Measurements from ENCODE around the gene PPP1R9A. TPM values are rescaled to one million over a fixed set of nuclear protein-coding genes. Genes with fewer than 3 reads are reported as not detected.

The PPP1R9A gene
- polyA plus RNA-seq, 1 donor (not counting 4 experiments of a cell fraction or from before 2014, with no cell fraction given) = 0.01 TPM

DNA sequence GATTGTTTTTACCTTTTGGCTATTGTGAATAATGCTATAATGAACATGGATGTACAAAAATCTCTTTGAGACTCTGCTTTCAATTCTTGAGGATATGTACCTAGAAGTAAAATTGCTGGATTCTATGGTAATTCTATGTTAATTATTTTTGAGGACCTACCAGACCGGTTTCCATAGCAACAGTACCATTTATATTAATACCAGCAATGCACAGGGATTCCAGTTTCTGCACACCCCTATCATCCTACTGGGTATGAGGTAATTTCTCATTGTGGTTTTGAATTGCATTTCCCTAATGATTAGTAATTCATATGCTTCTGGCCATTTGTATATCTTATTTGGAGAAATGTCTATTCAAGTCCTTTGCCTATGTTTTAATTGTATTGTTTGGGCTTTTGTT is 9.9 kb upstream of the PPP1R9A start:
- Histone ChIP-seq H3K9me3 (ENCODE audit: control insufficient read depth, low read depth, low read length) (no peaks in the 10 kb centered on the region), H3K27ac (ENCODE audit: control insufficient read depth, insufficient read depth, low read length) (no peak overlapping the region), H3K4me1 (ENCODE audit: control insufficient read depth, extremely low read depth, insufficient read depth, low read length) (no peaks in the 10 kb centered on the region), H3K9ac (ENCODE audit: control insufficient read depth, extremely low read depth, insufficient read depth, low read length) (no peak overlapping the region), H3K9me1 (ENCODE audit: control insufficient read depth, extremely low read depth, insufficient read depth, low read length) (no peaks in the 10 kb centered on the region), H3K4me3 (ENCODE audit: control insufficient read depth in 2 of 3, extremely low read depth in 1 of 3, insufficient read depth in 2 of 3, low read depth in 1 of 3, low read length in 3 of 3) (no peak overlapping the region), H3K4me2 (ENCODE audit: control insufficient read depth, extremely low read depth, insufficient read depth, low read depth, low read length) (no peak overlapping the region), H4K20me1 (ENCODE audit: control insufficient read depth, extremely low read depth, insufficient read depth, low read length) (no peaks in the 10 kb centered on the region), H2AFZ (ENCODE audit: control insufficient read depth, low read length) (no peak overlapping the region), H3K79me2 (ENCODE audit: control insufficient read depth, insufficient read depth, low read length) (no peaks in the 10 kb centered on the region), H3K27me3 (ENCODE audit: control insufficient read depth, extremely low read depth, insufficient read depth, low read length) (no peaks in the 10 kb centered on the region), H3K36me3 (ENCODE audit: control insufficient read depth in 2 of 2, extremely low read depth in 1 of 2, insufficient read depth in 2 of 2, low read length in 2 of 2) (no peaks in the 10 kb centered on the region)
- DNase-seq (ENCODE audit: low read depth, low spot score) (no peak), FAIRE-seq (no peak)
- no peak for TF ChIP-seq EZH2 (IDR thresholded peaks at IDR 0.05; ENCODE audit: low read length)
- TF ChIP-seq, protein P1, sequence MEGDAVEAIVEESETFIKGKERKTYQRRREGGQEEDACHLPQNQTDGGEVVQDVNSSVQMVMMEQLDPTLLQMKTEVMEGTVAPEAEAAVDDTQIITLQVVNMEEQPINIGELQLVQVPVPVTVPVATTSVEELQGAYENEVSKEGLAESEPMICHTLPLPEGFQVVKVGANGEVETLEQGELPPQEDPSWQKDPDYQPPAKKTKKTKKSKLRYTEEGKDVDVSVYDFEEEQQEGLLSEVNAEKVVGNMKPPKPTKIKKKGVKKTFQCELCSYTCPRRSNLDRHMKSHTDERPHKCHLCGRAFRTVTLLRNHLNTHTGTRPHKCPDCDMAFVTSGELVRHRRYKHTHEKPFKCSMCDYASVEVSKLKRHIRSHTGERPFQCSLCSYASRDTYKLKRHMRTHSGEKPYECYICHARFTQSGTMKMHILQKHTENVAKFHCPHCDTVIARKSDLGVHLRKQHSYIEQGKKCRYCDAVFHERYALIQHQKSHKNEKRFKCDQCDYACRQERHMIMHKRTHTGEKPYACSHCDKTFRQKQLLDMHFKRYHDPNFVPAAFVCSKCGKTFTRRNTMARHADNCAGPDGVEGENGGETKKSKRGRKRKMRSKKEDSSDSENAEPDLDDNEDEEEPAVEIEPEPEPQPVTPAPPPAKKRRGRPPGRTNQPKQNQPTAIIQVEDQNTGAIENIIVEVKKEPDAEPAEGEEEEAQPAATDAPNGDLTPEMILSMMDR (optimal IDR thresholded peaks at IDR 0.05 in 1 of 3, IDR thresholded peaks at IDR 0.05 in 1 of 3, conservative IDR thresholded peaks at IDR 0.05 in 1 of 3; ENCODE audit: extremely low read depth in 1 of 3, insufficient read depth in 2 of 3, low read length in 3 of 3) = no peak
- dilution Hi-C loops (cut with MboI; ENCODE audit: extremely low pct_ligation_motif_present, low sequenced_read_pairs) = no loop called here

DNA sequence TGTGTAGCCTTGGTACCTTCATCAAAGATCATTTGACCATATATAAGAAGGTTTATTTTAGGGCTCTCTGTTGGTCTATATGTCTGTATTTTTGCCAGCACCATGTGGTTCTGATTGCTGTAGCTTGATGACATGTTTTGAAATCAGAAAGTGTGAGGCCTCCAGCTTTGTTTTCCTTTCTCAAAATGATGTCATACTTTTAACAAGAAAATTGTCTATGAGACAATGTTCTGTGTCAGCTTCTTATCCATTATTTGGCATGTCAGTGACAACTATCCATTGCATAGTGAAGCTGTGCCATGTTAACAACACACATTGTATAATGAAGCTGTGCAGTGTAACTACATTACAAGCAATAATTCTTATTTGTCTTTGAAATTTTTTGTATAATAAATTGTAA is 9.1 kb upstream of the PPP1R9A start:
- Histone ChIP-seq H3K9me1 (ENCODE audit: control insufficient read depth, extremely low read depth, insufficient read depth, low read length) (no peaks in the 10 kb centered on the region), H3K9me3 (ENCODE audit: control insufficient read depth, low read depth, low read length) (no peaks in the 10 kb centered on the region), H3K9ac (ENCODE audit: control insufficient read depth, extremely low read depth, insufficient read depth, low read length) (no peak overlapping the region), H3K79me2 (ENCODE audit: control insufficient read depth, insufficient read depth, low read length) (no peaks in the 10 kb centered on the region), H3K4me1 (ENCODE audit: control insufficient read depth, extremely low read depth, insufficient read depth, low read length) (no peaks in the 10 kb centered on the region), H4K20me1 (ENCODE audit: control insufficient read depth, extremely low read depth, insufficient read depth, low read length) (no peaks in the 10 kb centered on the region), H3K27ac (ENCODE audit: control insufficient read depth, insufficient read depth, low read length) (no peak overlapping the region), H3K4me3 (ENCODE audit: control insufficient read depth in 2 of 3, extremely low read depth in 1 of 3, insufficient read depth in 2 of 3, low read depth in 1 of 3, low read length in 3 of 3) (no peak overlapping the region), H3K36me3 (ENCODE audit: control insufficient read depth in 2 of 2, extremely low read depth in 1 of 2, insufficient read depth in 2 of 2, low read length in 2 of 2) (no peaks in the 10 kb centered on the region), H2AFZ (ENCODE audit: control insufficient read depth, low read length) (no peak overlapping the region), H3K4me2 (ENCODE audit: control insufficient read depth, extremely low read depth, insufficient read depth, low read depth, low read length) (no peak overlapping the region), H3K27me3 (ENCODE audit: control insufficient read depth, extremely low read depth, insufficient read depth, low read length) (no peaks in the 10 kb centered on the region)
- dilution Hi-C loops (cut with MboI; ENCODE audit: extremely low pct_ligation_motif_present, low sequenced_read_pairs) = no loop called here
- DNase-seq (ENCODE audit: low read depth, low spot score) (no peak), FAIRE-seq (no peak)
- TF ChIP-seq EZH2 (IDR thresholded peaks at IDR 0.05; ENCODE audit: low read length) = no peak
- TF ChIP-seq, protein P1 (optimal IDR thresholded peaks at IDR 0.05 in 1 of 3, IDR thresholded peaks at IDR 0.05 in 1 of 3, conservative IDR thresholded peaks at IDR 0.05 in 1 of 3; ENCODE audit: extremely low read depth in 1 of 3, insufficient read depth in 2 of 3, low read length in 3 of 3) = no peak

All from keratinocyte (primary cell).